ENCODE results near the gene TXLNA. TPM values are rescaled to one million over a fixed set of nuclear protein-coding genes. Genes with fewer than 3 reads are reported as not detected.
"Not testable (repeated sequence)": the region's sequence is repeated elsewhere in the genome, so short reads cannot be mapped to it uniquely, and the experiment has no call there.

Gene TXLNA
- polyA plus RNA-seq (ENCODE audit: insufficient read length in 12 of 12) = 100 to 1,000 TPM in 1 of 12 donors, 10 to 100 TPM in 11; 23.8 to 173 (median 35.3) TPM
- long read RNA-seq, donor 1 = 0 reads
- long read RNA-seq, donor 2, full-length matches to known transcripts = 3 of 3 reads
- long read RNA-seq, donor 2, partial matches to known transcripts = 0 of 3 reads
- long read RNA-seq, donor 2, other reads (novel, unspliced or antisense) = 0 of 3 reads
- long read RNA-seq, donor 3, full-length matches to known transcripts = 1 of 1 reads
- long read RNA-seq, donor 3, partial matches to known transcripts = 0 of 1 reads
- long read RNA-seq, donor 3, other reads (novel, unspliced or antisense) = 0 of 1 reads
- long read RNA-seq, donor 4 = 0 reads
- long read RNA-seq, donor 5 = 0 reads
- long read RNA-seq, donor 6, full-length matches to known transcripts = 1 of 1 reads
- long read RNA-seq, donor 6, partial matches to known transcripts = 0 of 1 reads
- long read RNA-seq, donor 6, other reads (novel, unspliced or antisense) = 0 of 1 reads
- long read RNA-seq, donor 7, full-length matches to known transcripts = 5 of 5 reads
- long read RNA-seq, donor 7, partial matches to known transcripts = 0 of 5 reads
- long read RNA-seq, donor 7, other reads (novel, unspliced or antisense) = 0 of 5 reads
- long read RNA-seq, donor 8, full-length matches to known transcripts = 5 of 5 reads
- long read RNA-seq, donor 8, partial matches to known transcripts = 0 of 5 reads
- long read RNA-seq, donor 8, other reads (novel, unspliced or antisense) = 0 of 5 reads
- long read RNA-seq, donor 9, full-length matches to known transcripts = 2 of 2 reads
- long read RNA-seq, donor 9, partial matches to known transcripts = 0 of 2 reads
- long read RNA-seq, donor 9, other reads (novel, unspliced or antisense) = 0 of 2 reads
- long read RNA-seq, donor 10, full-length matches to known transcripts = 2 of 2 reads
- long read RNA-seq, donor 10, partial matches to known transcripts = 0 of 2 reads
- long read RNA-seq, donor 10, other reads (novel, unspliced or antisense) = 0 of 2 reads
- long read RNA-seq, donor 11, full-length matches to known transcripts = 6 of 42 reads
- long read RNA-seq, donor 11, partial matches to known transcripts = 36 of 42 reads
- long read RNA-seq, donor 11, other reads (novel, unspliced or antisense) = 0 of 42 reads

GRCh38 chr1:32179443-32180185 is at the start of gene TXLNA:
TSS of gene TXLNA (plus strand) at chr1:32179675. CDS start at chr1:32180346, 671 bp downstream.
- peak; percentile 95 for DNase-seq

GRCh38 chr1:32133950-32134280 is 45.6 kb upstream of the TXLNA start:
- not testable (repeated sequence) for DNase-seq

DNA sequence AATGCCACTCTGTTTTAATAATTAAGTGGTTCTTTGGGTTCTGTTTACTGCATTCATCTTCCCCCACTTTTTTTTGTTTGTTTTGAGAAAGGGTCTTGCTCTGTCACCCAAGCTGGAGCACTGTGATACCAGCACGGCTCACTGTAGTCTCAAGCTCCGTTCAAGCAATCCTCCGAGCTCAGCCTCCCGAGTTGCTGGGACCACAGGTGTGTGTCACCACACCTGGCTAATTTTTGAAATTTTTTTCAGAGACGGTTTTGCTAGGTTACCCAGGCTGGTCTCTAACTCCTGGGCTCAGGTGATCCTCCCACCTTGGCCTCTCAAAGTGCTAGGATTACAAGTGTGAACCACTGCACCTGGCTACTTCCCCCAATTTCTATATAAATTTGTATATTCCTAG is 42.4 kb upstream of the TXLNA start:
- DNase-seq = no peak

DNA sequence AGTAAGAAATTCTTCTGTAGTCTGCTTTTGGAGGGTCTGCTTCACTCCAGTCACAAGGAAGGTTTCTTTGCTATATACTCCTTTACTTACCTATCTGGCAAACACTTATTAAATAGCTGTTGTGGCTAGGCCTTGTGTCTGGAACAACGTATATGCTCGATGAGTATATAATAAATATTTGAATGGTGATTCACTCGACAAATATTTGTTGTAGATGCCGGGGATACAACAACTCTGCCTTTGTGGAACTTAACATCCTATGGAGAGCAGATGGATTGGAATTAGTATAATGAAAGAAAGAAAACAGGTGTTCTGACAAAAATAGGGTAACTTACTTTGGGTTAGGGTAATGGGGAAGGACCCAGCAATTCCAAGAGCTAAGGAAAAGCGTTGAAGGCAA is 40.5 kb upstream of the TXLNA start:
- no peak for DNase-seq

DNA sequence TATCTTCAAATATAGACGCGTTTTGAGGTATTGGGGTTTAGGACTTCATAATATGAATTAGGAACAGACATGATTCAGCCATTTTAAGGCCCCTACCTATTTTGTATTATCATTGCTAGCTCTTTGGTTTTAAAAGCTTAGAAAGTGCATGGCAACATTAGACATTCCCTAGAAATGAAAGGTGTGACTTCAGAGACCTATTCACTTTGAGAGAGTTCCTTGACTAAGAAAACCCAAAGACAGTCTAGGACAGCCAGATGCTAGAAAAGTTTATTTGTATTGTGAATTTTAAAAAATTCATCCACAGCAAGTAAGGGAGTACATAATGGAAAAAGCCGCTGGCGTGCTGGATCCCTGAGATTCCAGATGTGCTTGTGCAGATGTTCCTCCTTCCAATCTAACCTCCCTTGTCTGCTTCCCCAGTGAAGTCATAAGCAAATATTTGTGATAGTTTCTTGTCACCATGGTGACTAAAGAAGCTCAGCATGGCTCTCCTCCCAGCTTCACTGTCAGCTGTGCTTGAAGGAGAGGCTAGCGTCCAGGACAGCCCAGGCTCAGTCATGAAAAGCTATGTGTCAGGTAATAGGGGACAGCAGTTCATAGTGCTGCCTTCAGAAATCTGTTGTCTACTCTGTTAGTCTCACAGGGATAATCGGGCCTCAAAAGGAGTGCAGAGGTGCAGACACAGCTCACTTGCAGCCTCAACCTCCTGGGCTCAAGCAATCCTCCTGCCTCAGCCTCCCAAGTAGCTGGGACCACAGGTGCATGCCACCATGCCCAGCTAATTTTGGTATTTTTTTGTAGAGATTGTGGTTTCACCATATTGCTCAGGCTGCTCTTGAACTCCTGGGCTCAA is 36.8 kb upstream of the TXLNA start:
- DNase-seq = peak; percentile 95

- not testable (repeated sequence) for DNase-seq
Observed at GRCh38 chr1:32143302-32143695, 36.2 kb upstream of the TXLNA start.

- no peak for DNase-seq
Observed at GRCh38 chr1:32144033-32144432, 35.4 kb upstream of the TXLNA start.

- not testable (repeated sequence) for DNase-seq
Observed at GRCh38 chr1:32147799-32148198, 31.7 kb upstream of the TXLNA start.

DNA sequence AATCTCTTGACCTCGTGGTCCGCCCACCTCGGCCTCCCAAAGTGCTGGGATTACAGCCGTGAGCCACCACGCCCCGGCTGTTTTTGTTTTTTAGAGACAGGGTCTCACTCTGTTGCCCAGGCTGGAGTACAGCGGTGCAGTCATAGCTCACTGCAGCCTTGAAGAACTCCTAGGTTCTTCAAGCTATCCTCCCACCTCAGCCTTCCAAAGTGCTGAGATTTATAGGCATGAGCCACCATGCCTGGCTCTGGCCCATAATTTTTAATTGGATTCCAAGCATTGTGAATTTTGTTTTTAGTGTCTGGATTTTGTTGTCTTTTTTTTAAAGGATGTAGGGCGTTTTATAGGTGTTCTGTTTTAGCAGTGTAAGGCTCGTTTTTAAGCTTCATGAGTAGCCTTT is 28.6 kb upstream of the TXLNA start:
- DNase-seq = no peak

GRCh38 chr1:32151319-32151787 is 28.1 kb upstream of the TXLNA start:
- DNase-seq = peak; percentile 61

DNA sequence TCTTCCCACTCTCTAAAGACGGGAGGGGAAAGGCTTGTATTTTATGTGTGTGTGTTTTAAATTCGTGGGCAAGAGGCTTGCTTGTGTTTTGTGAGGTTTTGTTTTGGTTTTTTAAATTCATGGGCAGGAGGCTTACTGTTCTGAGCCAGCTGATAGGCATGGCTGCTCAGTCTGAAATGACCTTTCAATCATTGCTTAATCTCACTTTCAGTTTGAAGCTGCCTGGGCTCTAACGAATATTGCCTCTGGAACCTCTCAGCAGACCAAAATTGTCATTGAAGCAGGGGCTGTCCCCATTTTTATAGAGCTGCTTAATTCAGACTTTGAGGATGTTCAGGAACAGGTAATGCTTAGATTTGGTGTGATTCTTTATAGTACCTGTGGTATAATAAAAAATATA is 20.3 kb upstream of the TXLNA start:
- no peak for DNase-seq

GRCh38 chr1:32163405-32163804 is 16.1 kb upstream of the TXLNA start:
- DNase-seq = no peak

GRCh38 chr1:32165633-32166032 is 13.8 kb upstream of the TXLNA start:
- not testable (repeated sequence) for DNase-seq

GRCh38 chr1:32170991-32171390 is 8.5 kb upstream of the TXLNA start:
- no peak for DNase-seq

DNA sequence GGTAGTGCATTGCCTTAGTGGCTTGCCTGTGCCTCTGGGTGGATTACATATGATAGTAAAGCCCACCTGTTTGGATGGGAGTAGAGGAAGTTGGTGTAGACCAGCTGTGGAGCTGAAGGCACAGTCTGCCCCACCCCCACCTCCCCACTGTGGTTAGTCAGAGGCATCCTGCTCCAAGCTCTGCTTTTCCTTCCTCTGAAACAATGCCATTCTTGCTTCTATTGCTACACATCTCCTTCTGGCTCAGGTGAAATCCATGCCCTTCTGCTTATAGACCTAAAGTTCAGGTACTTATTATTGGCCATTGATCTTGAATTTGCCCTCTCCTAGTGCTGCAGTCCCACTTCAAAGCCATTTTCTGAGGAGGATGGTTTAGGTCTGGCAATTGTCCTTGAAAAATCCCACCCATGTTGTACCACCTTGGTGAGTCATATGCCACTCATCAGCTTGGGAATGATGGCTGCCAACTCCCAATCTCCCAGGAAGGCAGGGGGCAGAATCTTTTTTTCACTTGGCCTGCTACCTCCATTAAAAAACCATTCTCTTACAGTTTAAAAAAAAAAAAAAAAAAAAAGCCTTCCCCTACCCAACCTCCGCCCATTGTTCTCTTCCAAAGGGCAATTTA is 6.7 kb upstream of the TXLNA start:
- no peak for DNase-seq

DNA sequence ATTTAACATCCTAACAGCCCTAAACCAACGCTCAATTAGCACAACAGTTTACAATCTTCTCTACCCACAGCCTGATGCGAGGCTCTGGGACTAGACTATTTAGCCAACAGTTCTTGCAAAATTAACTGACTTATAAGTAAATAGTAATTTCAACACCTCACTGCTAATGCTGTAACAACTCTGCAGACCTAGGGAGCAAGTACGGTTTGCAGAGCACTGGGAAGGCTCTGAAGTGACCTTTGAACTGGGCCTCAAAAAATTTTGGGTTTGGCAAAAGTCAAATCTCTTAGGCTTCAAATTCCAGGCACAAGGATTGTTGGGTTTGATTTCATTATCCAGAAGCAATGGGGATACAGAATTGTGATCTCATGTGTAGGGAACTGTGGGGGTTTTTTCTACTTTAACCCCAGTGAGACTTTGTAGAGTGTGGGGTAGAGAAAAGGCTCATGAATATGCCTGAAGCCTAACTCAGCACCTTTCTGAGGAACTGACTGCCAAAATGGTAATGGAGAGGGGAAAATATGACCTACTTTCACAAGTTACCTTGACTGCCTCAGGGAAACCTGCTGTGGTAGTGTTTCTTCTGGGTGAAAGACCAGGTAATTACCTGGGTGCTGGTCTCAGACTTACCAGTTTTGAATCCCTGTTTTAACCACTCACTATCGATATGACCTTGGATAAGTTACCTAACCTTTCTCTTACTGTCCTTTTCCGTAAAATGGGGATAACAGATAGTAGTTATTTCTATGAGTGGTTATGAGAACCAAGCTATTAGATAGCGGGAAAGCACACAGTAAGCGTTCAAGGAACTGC is 889 bp upstream of the TXLNA start:
- DNase-seq = no peak

GRCh38 chr1:32179193-32179442 is 357 bp upstream of the TXLNA start:
- no peak for DNase-seq

GRCh38 chr1:32180186-32181060 is 948 bp downstream of the TXLNA start:
- DNase-seq = peak; percentile 53

Measured in muscle of arm (tissue), 14 donors.